Neural progenitor cell (in vitro differentiated cells): ENCODE measurements around the gene PRAMEF13. TPM values are rescaled to one million over a fixed set of nuclear protein-coding genes. Genes with fewer than 3 reads are reported as not detected.
"Not testable (repeated sequence)": the region's sequence is repeated elsewhere in the genome, so short reads cannot be mapped to it uniquely, and the experiment has no call there.

Experiments used
- DNase-seq: peaks from one replicate; pipeline ENCODE4 v3.0.0-alpha.2; 2016; ENCODE audit warnings: low spot score
- H2AFZ ChIP-seq: fragments of 200-600 bp; sonication (generic); replicated peaks from 2 replicates; pipeline ENCODE4 v1.6.1; 2016; ENCODE audit warnings: antibody characterized with exemption
- H3F3A ChIP-seq: fragments of 200-600 bp; sonication (generic); 2 replicates; pipeline ENCODE4 v1.6.1; 2016; ENCODE audit warnings: antibody characterized with exemption, low read depth
- H3K27ac ChIP-seq: fragments of 200-600 bp; sonication (generic); 2 replicates; pipeline ENCODE4 v1.5.1; 2016; ENCODE audit warnings: mild to moderate bottlenecking
- H3K27me3 ChIP-seq: fragments of 200-600 bp; sonication (generic); 2 replicates; pipeline ENCODE4 v1.6.1; 2016; ENCODE audit warnings: mild to moderate bottlenecking, moderate library complexity
- H3K36me3 ChIP-seq: fragments of 200-600 bp; sonication (generic); 2 replicates; pipeline ENCODE4 v1.5.1; 2016
- H3K4me1 ChIP-seq: fragments of 200-600 bp; sonication (generic); 2 replicates; pipeline ENCODE4 v1.6.1; 2016; ENCODE audit warnings: mixed run types
- H3K4me2 ChIP-seq: fragments of 200-600 bp; sonication (generic); 2 replicates; pipeline ENCODE4 v1.6.1; 2016
- H3K4me3 ChIP-seq: fragments of 200-600 bp; sonication (generic); 2 replicates; pipeline ENCODE4 v1.5.1; 2016
- H3K79me2 ChIP-seq: fragments of 200-600 bp; sonication (generic); 2 replicates; pipeline ENCODE4 v1.6.1; 2016; ENCODE audit warnings: low read depth
- H3K9ac ChIP-seq: fragments of 200-600 bp; sonication (generic); 2 replicates; pipeline ENCODE4 v1.6.1; 2016
- H3K9me3 ChIP-seq: fragments of 200-600 bp; sonication (generic); 2 replicates; pipeline ENCODE4 v1.5.1; 2016; ENCODE audit warnings: low read depth
- H4K20me1 ChIP-seq: fragments of 200-600 bp; sonication (generic); 2 replicates; pipeline ENCODE4 v1.6.1; 2016; ENCODE audit warnings: low read depth
- H3K27ac Mint-ChIP-seq: 3 replicates; pipeline ENCODE4 v1.8.0; 2021; ENCODE audit warnings: mixed read lengths
- H3K27me3 Mint-ChIP-seq: 2 replicates; pipeline ENCODE4 v1.8.0; 2022; ENCODE audit warnings: low read depth, mild to moderate bottlenecking, inconsistent platforms, moderate library complexity, mixed read lengths; ENCODE audit not compliant: insufficient read depth
- H3K36me3 Mint-ChIP-seq: 3 replicates; pipeline ENCODE4 v1.8.0; 2021; ENCODE audit warnings: mixed read lengths
- H3K4me1 Mint-ChIP-seq: 3 replicates; pipeline ENCODE4 v1.8.0; 2021; ENCODE audit warnings: mixed read lengths
- H3K4me3 Mint-ChIP-seq: 3 replicates; pipeline ENCODE4 v1.8.0; 2021; ENCODE audit warnings: mild to moderate bottlenecking, moderate library complexity, mixed read lengths
- H3K9me3 Mint-ChIP-seq: 3 replicates; pipeline ENCODE4 v1.8.0; 2020; ENCODE audit warnings: mixed read lengths
- CTCF ChIP-seq: fragments of 200-600 bp; sonication (generic); IDR thresholded peaks from 2 replicates; pipeline ENCODE4 v1.5.1; 2017; ENCODE audit warnings: antibody characterized with exemption, mild to moderate bottlenecking
- EZH2 ChIP-seq: fragments of 200-600 bp; sonication (generic); IDR thresholded peaks from 2 replicates; pipeline ENCODE4 v1.6.1; 2017; ENCODE audit warnings: antibody characterized with exemption, mild to moderate bottlenecking, moderate library complexity
- EZH2phosphoT487 ChIP-seq: fragments of 200-600 bp; sonication (generic); IDR thresholded peaks from 2 replicates; pipeline ENCODE4 v1.6.1; 2017; ENCODE audit warnings: antibody characterized with exemption
- total RNA-seq: library from RNA; depleted of rRNA; stranded (reverse); fragments of >200 nt; gene quantifications from 2 replicates; pipeline ENCODE4 v1.2.3, GENCODE V29; 2015; ENCODE audit warnings: low replicate concordance

PRAMEF13 gene
- total RNA-seq, 1 donor from 2014 or later = not detected

GRCh38 chr1:13225675-13226204 is 24.5 kb upstream of the PRAMEF13 start, which contains the start of gene PRAMEF18:
Gene PRAMEF18 (minus strand): TSS chr1:13226154. CDS start chr1:13226106, 48 bp downstream.
- H4K20me1 ChIP-seq, H3K27me3 Mint-ChIP-seq, H3K36me3 ChIP-seq, H3K36me3 Mint-ChIP-seq, DNase-seq, H3K27ac Mint-ChIP-seq, H3K9ac ChIP-seq, H3K4me1 Mint-ChIP-seq, H3K4me2 ChIP-seq, H3K4me3 ChIP-seq, H3K4me1 ChIP-seq, H3K27me3 ChIP-seq, H3K79me2 ChIP-seq, H3K27ac ChIP-seq, H2AFZ ChIP-seq, H3K4me3 Mint-ChIP-seq, H3K9me3 ChIP-seq, H3F3A ChIP-seq: not testable (repeated sequence)
- peaks cover 35% of the 10 kb centered on the region for H3K9me3 Mint-ChIP-seq

- H3F3A ChIP-seq = no peaks in the 10 kb centered on the region
- Mint-ChIP-seq H3K4me3 (no peak overlapping the region), H3K36me3 (no peaks in the 10 kb centered on the region), H3K4me1 (no peaks in the 10 kb centered on the region), H3K9me3 (peaks cover 28% of the 10 kb centered on the region), H3K27me3 (no peaks in the 10 kb centered on the region), H3K27ac (no peak overlapping the region)
- no peaks in the 10 kb centered on the region for H3K4me1 ChIP-seq
- peaks cover 8% of the 10 kb centered on the region for H3K9me3 ChIP-seq
- no peaks in the 10 kb centered on the region for H3K36me3 ChIP-seq
- TF ChIP-seq CTCF (no peak), EZH2 (no peak), EZH2phosphoT487 (no peak)
- no peak for DNase-seq
- no peak overlapping the region for H2AFZ ChIP-seq
- no peak overlapping the region for H3K27ac ChIP-seq
- no peaks in the 10 kb centered on the region for H3K27me3 ChIP-seq
- H3K4me3 ChIP-seq = no peak overlapping the region
- no peaks in the 10 kb centered on the region for H4K20me1 ChIP-seq
- H3K4me2 ChIP-seq = no peak overlapping the region
- no peaks in the 10 kb centered on the region for H3K79me2 ChIP-seq
- H3K9ac ChIP-seq = no peak overlapping the region
Observed at GRCh38 chr1:13224480-13225060, 23.4 kb upstream of the PRAMEF13 start.

GRCh38 chr1:13222788-13223187 is 21.6 kb upstream of the PRAMEF13 start:
- H3K27me3 Mint-ChIP-seq, H3K9ac ChIP-seq, H3K4me3 Mint-ChIP-seq, H3K36me3 Mint-ChIP-seq, H3K4me3 ChIP-seq, H3K9me3 ChIP-seq, H2AFZ ChIP-seq, H3K27me3 ChIP-seq, H3K4me1 ChIP-seq, H3K4me1 Mint-ChIP-seq, H3K27ac ChIP-seq, H3F3A ChIP-seq, H4K20me1 ChIP-seq, H3K4me2 ChIP-seq, H3K27ac Mint-ChIP-seq, H3K79me2 ChIP-seq, DNase-seq, H3K36me3 ChIP-seq: not testable (repeated sequence)
- H3K9me3 Mint-ChIP-seq = peaks cover 17% of the 10 kb centered on the region

- not testable (repeated sequence) for H4K20me1 ChIP-seq, H3K4me3 ChIP-seq, H3K4me1 Mint-ChIP-seq, H3K9ac ChIP-seq, H3K27ac Mint-ChIP-seq, H3K9me3 Mint-ChIP-seq, H3K27ac ChIP-seq, H3K4me1 ChIP-seq, H3K27me3 ChIP-seq, H3F3A ChIP-seq, H3K36me3 Mint-ChIP-seq, DNase-seq, H3K4me2 ChIP-seq, H3K9me3 ChIP-seq, H3K36me3 ChIP-seq, H2AFZ ChIP-seq, H3K79me2 ChIP-seq, H3K4me3 Mint-ChIP-seq, H3K27me3 Mint-ChIP-seq
Observed at GRCh38 chr1:13219203-13219602, 18.0 kb upstream of the PRAMEF13 start.

GRCh38 chr1:13216619-13217018 is 15.4 kb upstream of the PRAMEF13 start:
- not testable (repeated sequence) for H3K9me3 Mint-ChIP-seq, H4K20me1 ChIP-seq, H3K27me3 Mint-ChIP-seq, H3K9me3 ChIP-seq, H3K4me1 ChIP-seq, H3K9ac ChIP-seq, H3K36me3 Mint-ChIP-seq, H3K79me2 ChIP-seq, H3K36me3 ChIP-seq, H3K4me3 ChIP-seq, H3K27ac Mint-ChIP-seq, H2AFZ ChIP-seq, H3F3A ChIP-seq, H3K4me3 Mint-ChIP-seq, H3K27me3 ChIP-seq, DNase-seq, H3K27ac ChIP-seq, H3K4me1 Mint-ChIP-seq, H3K4me2 ChIP-seq

- H3K4me3 Mint-ChIP-seq, H3K9me3 ChIP-seq, H2AFZ ChIP-seq, H4K20me1 ChIP-seq, H3K4me1 Mint-ChIP-seq, H3K4me2 ChIP-seq, H3K4me1 ChIP-seq, H3K27me3 Mint-ChIP-seq, H3K9ac ChIP-seq, H3K36me3 Mint-ChIP-seq, H3K36me3 ChIP-seq, H3K27me3 ChIP-seq, H3F3A ChIP-seq, DNase-seq, H3K27ac Mint-ChIP-seq, H3K4me3 ChIP-seq, H3K79me2 ChIP-seq, H3K9me3 Mint-ChIP-seq, H3K27ac ChIP-seq: not testable (repeated sequence)
Observed at GRCh38 chr1:13208712-13209111, 7.5 kb upstream of the PRAMEF13 start.

- not testable (repeated sequence) for H3K4me2 ChIP-seq, H3K9ac ChIP-seq, H3K79me2 ChIP-seq, H3K9me3 ChIP-seq, DNase-seq, H3K36me3 ChIP-seq, H2AFZ ChIP-seq, H3K27me3 ChIP-seq, H4K20me1 ChIP-seq, H3K4me1 ChIP-seq, H3K4me3 ChIP-seq, H3K4me3 Mint-ChIP-seq, H3K27me3 Mint-ChIP-seq, H3K4me1 Mint-ChIP-seq, H3K36me3 Mint-ChIP-seq, H3K27ac Mint-ChIP-seq, H3K27ac ChIP-seq, H3K9me3 Mint-ChIP-seq, H3F3A ChIP-seq
Observed at GRCh38 chr1:13171548-13171947, 29.7 kb downstream of the PRAMEF13 start, which contains the start of gene PRAMEF9. Gene PRAMEF9 (plus strand): TSS chr1:13171848. CDS start chr1:13175281, 3,433 bp downstream.
